DMS153 (cell line): ENCODE measurements around the gene STX10.

Source experiments
- DNase-seq: peaks from one replicate; lab custom pipeline; 2025; lab: John Stamatoyannopoulos, UW

The STX10 gene

GRCh38 chr19:13139633-13140311 is 10.4 kb downstream of the STX10 start:
- DNase-seq = no peak

- no peak for DNase-seq
These were observed 11.3 kb downstream of the STX10 start for GRCh38 chr19:13138916-13139198.

DNA sequence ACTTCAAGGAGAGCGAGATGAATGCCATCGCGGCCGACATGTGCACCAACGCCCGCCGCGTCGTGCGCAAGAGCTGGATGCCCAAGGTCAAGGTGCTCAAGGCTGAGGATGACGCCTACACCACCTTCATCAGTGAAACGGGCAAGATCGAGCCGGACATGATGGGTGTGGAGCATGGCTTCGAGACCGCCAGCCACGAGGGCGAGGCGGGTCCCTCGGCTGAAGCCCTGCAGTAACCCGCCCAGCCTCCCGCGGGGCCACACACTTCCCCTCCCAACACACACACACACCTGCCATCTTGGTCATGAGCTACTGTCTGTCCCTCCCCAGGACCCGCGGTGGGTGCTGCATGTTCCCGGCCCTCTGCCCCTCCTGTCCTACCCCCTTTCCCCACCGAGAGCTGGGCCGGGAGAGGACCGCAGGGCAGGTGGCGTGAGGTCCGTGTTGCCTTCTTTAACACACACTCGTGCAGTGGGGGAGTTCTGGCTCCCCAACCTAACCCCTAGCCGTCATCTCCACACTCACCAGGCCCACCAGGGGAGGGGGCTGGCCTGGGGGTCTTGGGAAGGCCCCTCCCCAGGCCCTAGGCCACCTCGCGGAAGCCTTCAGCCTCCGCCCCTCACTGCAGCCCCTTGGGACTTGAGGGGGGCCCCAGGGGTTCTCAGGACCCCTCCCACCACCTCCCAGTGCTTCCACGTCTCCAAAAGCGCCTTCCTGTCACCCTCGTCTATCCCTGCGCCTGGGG is 11.8 kb downstream of the STX10 start:
- no peak for DNase-seq

GRCh38 chr19:13137290-13137794 is 12.8 kb downstream of the STX10 start:
- no peak for DNase-seq

GRCh38 chr19:13135068-13136062 is 14.8 kb downstream of the STX10 start:
- DNase-seq = no peak

DNA sequence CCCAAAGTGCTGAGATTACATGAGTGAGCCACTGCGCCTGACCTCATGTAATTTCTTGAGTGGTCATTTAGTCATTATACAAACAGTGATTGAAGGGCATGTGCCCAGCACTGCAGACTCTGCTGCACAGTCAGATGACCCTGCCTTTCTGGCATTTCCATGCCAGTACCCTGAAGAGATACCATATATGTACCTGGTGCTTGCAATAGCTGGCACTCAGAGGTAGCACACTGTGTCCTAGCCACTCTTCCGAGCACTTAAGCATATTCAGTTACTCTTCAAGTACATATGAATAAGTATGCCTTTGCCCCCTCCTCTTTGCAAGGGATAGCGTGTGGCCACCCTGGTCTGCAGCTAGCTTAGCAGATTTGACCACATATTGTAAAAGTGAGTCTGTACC is 15.5 kb downstream of the STX10 start:
- no peak for DNase-seq

DNA sequence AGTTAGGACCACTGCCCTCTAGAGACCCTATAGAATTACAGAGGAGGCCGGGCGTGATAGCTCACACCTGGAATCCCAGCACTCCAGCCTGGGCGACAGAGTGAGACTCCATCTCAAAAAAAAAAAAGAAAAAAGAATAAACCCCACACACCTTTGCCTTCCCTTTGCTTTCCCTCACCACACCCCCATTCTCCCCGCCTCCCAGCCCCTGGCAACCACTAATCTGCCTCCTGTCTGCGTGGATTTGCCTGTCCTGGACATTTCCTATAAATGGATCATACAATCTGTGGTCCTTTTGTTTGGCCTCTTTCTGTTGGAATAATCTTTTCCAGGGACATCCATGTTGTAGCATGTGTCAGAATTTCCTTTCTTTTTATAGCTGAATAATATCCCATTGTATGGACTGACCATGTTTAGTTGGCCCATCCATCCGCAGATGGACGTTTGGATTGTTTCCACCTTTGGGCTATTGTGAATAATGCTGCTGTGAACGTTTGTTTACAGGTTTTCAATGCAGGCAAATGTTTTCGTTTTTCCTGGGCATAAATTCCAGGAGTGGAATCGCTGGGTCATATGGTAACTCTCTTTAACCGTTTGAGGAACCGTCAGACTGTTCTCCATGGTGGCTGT is 16.8 kb downstream of the STX10 start:
- no peak for DNase-seq

GRCh38 chr19:13132471-13133180 is 17.5 kb downstream of the STX10 start:
- no peak for DNase-seq

DNA sequence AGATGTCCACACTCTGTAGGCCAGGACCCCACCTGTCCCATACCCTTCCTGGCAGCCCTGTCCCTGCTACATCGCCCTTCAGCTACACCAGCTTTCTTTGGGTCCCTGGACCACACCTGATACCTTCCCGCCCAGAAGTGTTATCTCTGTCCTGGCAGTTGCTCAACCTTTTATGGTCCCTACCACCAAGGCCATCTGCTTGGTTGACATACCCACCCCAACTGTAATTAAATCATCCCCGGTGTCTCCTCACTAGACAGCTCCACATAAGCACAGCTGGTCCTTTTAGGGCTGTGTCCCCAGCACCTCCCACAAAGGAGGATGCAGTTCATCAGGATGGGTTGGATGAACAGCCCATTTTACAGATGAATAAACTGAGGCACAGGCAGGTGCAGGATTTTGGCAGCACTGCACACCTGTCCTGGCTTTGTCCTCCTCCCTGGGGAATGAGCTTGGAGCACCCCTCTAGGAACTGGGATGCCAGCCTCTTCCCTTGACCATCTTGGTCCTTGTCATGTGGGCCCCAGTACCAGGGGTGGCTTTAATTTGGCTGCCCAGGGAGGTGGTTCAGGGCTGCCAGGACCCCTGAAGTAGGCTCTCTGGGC is 19.2 kb downstream of the STX10 start:
- DNase-seq = no peak

- DNase-seq = no peak
These were observed 20.8 kb downstream of the STX10 start for GRCh38 chr19:13129384-13129783.

DNA sequence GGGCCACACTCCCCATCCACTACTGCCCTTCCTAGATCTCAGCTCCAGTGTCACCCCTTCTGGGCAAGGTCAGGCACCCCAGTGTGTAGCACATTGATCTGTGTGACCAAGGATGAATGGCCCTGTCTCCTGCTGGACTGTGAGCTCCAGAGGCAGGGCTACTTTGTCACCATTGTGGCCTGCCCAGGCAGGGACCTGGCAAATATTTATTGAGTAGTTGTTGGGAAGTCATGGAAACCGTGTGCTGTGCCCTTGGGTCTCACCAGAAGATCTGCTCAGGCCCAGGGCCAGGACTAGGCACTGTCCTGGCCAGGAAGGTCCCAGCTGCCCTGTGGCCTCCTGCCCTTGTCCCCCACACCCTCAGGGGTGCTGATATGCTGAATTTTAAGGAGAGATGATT is 21.6 kb downstream of the STX10 start:
- DNase-seq = no peak

DNA sequence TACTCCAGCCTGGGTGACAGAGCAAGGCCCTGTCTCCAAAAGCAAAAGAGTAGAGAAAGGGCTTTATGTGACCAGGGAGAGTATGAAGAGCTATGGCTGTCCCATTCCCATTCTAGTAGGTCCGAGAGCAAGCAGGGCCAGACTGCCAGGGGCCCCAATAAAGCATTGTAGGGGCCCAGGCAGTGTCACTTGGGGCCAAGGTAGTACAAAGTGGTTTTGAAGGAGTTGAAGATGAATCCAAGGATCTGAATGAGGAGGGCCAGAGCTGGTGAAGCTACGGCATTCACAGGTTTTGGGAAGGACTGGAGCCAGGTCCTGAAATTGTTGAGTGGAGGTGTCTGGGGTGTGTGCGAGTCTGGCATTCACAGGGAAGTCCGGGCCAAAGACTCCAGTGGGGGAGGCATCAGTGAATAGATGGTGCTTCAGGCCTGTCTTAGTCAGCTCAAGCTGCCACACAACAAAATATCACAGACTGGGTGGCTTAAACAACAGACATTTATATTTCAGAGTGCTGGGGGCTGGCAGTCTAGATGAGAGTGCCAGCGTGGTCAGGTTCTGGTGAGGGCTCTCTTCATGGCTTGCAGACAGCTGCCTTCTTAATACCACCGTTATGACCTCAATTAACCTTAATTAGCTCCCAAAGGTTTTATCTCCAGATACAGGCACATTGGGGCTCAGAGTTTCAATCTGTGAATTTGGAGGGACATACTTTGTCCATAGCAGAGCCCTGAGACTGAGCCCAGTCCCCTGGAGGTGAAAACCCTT is 22.2 kb downstream of the STX10 start:
- no peak for DNase-seq

GRCh38 chr19:13127051-13127450 is 23.1 kb downstream of the STX10 start:
- no peak for DNase-seq

GRCh38 chr19:13122980-13123957 is 26.9 kb downstream of the STX10 start:
- DNase-seq = no peak

DNA sequence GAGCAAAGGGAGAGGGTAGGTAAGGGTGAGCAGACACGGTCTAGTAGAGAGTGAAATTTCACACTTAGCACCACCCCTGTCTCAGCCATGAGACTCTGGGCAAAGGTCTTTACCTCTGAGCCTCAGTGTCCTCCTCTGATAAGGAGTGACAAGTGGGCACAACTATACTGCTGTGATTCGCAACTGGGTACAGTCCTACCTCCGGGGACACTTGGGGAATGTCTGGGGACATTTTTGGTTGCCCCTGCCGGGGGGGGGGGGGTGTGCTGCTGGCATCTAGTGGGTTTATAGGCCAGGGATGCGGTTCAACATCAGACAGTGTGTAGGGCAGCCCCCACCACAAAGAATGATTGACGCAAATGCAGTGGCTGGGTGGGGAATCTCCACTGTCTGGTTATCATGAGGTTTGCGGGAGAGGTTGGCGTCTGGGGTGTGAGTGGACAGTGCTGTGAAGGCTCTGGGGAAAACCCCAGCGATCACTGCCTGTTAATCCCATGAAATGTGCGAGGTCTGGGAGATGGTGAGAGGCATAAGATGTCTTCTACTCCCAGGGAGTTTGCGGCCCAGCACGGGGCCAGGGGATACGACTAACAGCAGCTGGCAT is 27.8 kb downstream of the STX10 start:
- DNase-seq = no peak

DNA sequence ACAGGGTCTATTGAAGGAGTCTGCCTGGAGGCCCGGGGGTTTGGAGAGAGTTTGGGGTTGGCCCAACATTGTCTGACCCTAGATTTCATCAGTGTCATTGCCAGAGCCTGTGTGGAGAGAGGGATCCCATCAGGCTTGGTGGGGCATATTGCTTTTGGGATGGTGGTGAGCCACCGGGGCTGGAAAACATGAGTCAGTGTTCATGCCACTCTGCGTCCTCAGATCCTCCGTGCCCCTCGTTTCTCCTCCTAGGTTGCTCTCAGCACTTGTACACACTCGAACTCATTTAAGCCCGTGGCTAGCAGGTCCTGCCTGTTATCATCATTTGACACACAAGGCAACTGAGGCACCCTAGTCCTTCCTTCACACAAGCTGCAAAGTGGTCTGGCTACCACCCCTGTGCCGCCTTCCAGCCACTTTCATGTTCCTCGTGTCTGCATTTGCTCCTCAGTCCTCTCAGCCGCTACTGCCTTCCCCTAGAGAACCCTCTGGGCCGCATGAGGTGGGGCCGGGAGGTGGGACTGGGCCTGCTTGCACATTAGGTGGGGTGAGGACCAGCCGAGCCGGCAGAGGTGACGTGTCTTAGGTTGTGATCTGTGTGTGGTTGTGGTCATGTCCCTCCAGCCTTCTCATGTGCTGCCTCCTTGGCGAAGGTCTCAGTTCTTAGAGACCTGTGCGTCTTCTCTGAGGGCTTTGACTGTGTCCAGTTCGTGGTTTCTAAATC is 28.5 kb downstream of the STX10 start:
- no peak for DNase-seq

DNA sequence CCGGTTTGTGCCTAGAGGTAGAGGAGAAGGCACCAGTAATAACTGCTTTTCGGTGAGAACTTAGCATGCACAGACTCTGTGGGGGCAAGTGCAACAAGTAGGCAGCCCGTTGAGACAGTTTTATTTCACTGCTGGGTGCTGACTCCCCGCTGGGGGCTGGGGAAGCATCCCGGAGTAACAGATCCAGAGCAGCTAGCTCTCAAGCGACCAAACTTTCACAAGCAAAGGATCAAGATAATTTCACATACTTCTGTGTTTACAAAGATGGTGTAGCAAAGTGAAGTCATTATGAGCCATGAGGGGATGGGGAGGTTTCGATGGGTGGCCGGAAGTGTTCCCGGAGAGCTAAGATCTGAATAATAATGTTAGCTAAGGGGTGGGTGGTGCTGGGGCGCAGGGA is 29.4 kb downstream of the STX10 start:
- DNase-seq = no peak

- DNase-seq = no peak
These were observed 30.1 kb downstream of the STX10 start for GRCh38 chr19:13120031-13120430.
